Activated CD4-positive, alpha-beta T cell treated with anti-CD3 and anti-CD28 coated beads for 1 hour (primary cell): ENCODE results near the gene POM121.
"Not testable (repeated sequence)": the region's sequence is repeated elsewhere in the genome, so short reads cannot be mapped to it uniquely, and the experiment has no call there.

ENCODE experiments used
- DNase-seq: peaks from one replicate; pipeline ENCODE4 v3.0.0-alpha.2; 2020

POM121 gene

GRCh38 chr7:72950432-72950831 lies 25.5 kb downstream of the POM121 start:
- not testable (repeated sequence) for DNase-seq

GRCh38 chr7:72953901-72954562 lies 29.1 kb downstream of the POM121 start:
- DNase-seq, result not testable (repeated sequence)

- DNase-seq, result not testable (repeated sequence)
Observed at GRCh38 chr7:72954563-72955198, 29.8 kb downstream of the POM121 start.

GRCh38 chr7:72960029-72960428 lies 35.1 kb downstream of the POM121 start:
- DNase-seq, result not testable (repeated sequence)

- DNase-seq, result not testable (repeated sequence)
Observed at GRCh38 chr7:72960626-72961345, 35.9 kb downstream of the POM121 start.

GRCh38 chr7:72961346-72961650 lies 36.4 kb downstream of the POM121 start:
- DNase-seq, result not testable (repeated sequence)

GRCh38 chr7:72963056-72963455 lies 38.2 kb downstream of the POM121 start:
- not testable (repeated sequence) for DNase-seq

- not testable (repeated sequence) for DNase-seq
Observed at GRCh38 chr7:72965186-72965975, 40.5 kb downstream of the POM121 start.

- not testable (repeated sequence) for DNase-seq
Observed at GRCh38 chr7:72966892-72967291, 42.0 kb downstream of the POM121 start.

GRCh38 chr7:72968980-72969516 lies 44.2 kb downstream of the POM121 start, which contains the start of gene TRIM74:
Gene TRIM74 (minus strand): TSS chr7:72969466. CDS start chr7:72966157, 3,309 bp downstream.
- not testable (repeated sequence) for DNase-seq

GRCh38 chr7:72969688-72970087 lies 44.8 kb downstream of the POM121 start:
- not testable (repeated sequence) for DNase-seq

- not testable (repeated sequence) for DNase-seq
Observed at GRCh38 chr7:72971505-72971904, 46.6 kb downstream of the POM121 start.

- DNase-seq, result not testable (repeated sequence)
Observed at GRCh38 chr7:72974781-72975180, 49.9 kb downstream of the POM121 start.

- not testable (repeated sequence) for DNase-seq
Observed at GRCh38 chr7:72975656-72976286, 50.9 kb downstream of the POM121 start.

- DNase-seq, result not testable (repeated sequence)
Observed at GRCh38 chr7:72976434-72976833, 51.5 kb downstream of the POM121 start.

- not testable (repeated sequence) for DNase-seq
Observed at GRCh38 chr7:72980382-72980781, 55.5 kb downstream of the POM121 start.

- not testable (repeated sequence) for DNase-seq
Observed at GRCh38 chr7:72982084-72982483, 57.2 kb downstream of the POM121 start.

- DNase-seq, result not testable (repeated sequence)
Observed at GRCh38 chr7:72990146-72990913, 65.4 kb downstream of the POM121 start.

- DNase-seq, result not testable (repeated sequence)
Observed at GRCh38 chr7:72995484-72995883, 70.6 kb downstream of the POM121 start.

- DNase-seq, result not testable (repeated sequence)
Observed at GRCh38 chr7:72997447-72997846, 72.6 kb downstream of the POM121 start.

- DNase-seq, result not testable (repeated sequence)
Observed at GRCh38 chr7:72997887-72998468, 73.1 kb downstream of the POM121 start.
